HFF-Myc (cell line): ENCODE data around the gene APOA1.

Source experiments
- DNase-seq: peaks from one replicate; pipeline ENCODE4 v3.0.0-alpha.2; 2011; ENCODE audit warnings: low read depth; ENCODE audit errors: extremely low read depth
- H3K4me3 ChIP-seq: replicated peaks from 2 replicates; pipeline ENCODE4 v1.5.1; 2011; ENCODE audit warnings: low read depth, mild to moderate bottlenecking, control low read depth, low read length
- CTCF ChIP-seq: IDR thresholded peaks from 2 replicates; pipeline ENCODE4 v1.5.1; 2012; ENCODE audit warnings: mild to moderate bottlenecking, low read depth, low read length, control low read depth; ENCODE audit errors: missing control alignments

The APOA1 gene

DNA sequence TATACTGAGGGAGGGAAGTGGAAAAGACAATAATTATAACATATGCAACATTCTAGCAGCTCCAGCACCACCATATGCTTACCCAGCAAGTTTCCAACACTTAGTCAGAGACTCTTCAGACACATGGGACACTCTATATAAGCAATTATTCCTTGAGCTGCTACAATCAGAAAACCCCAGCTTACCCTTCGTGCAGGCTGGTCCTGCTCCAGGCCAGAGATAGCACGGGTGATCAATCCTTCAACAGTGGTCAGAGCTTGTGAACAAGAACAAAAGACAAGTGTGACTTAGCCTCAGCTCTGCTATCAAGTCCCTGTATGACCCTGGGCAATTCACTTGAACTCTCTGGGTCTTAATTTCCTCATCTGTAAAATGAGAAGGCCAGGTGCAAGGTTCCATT, 51.1 kb downstream of the APOA1 start:
- no peak for TF ChIP-seq CTCF
- DNase-seq, result no peak
- peak overlapping the region; percentile 85; the same call in 1 of the 2 replicates for H3K4me3 ChIP-seq
